ENCODE data around the gene CCDC40. TPM values are rescaled to one million over a fixed set of nuclear protein-coding genes. Genes with fewer than 3 reads are reported as not detected.

CCDC40 gene
- total and polyA plus RNA-seq, 2 of the 13 experiments (the other 11 are each of a cell fraction or from before 2014, with no cell fraction given): 4.1 to 5.5 TPM

- peak; percentile 90; the same call in 1 of the 2 replicates for TF ChIP-seq AHDC1 (CRISPR knock-in tag; IDR thresholded peaks at IDR 0.05; ENCODE audit: borderline replicate concordance)
- TF ChIP-seq NFYC (CRISPR knock-in tag; IDR thresholded peaks at IDR 0.05): no peak
- peak; percentile 85 for TF ChIP-seq DDIT3 (CRISPR knock-in tag; IDR thresholded peaks at IDR 0.05)
- TF ChIP-seq RXRB (CRISPR knock-in tag; IDR thresholded peaks at IDR 0.05; ENCODE audit: borderline replicate concordance): peak; percentile 97
- TF ChIP-seq THAP8 (CRISPR knock-in tag; IDR thresholded peaks at IDR 0.05; ENCODE audit: borderline replicate concordance): no peak
- no peak for TF ChIP-seq EHMT2 (IDR thresholded peaks at IDR 0.05; ENCODE audit: borderline replicate concordance, low read depth, low read length)
- peak; percentile 75 for TF ChIP-seq ZBTB26 (CRISPR knock-in tag; IDR thresholded peaks at IDR 0.05; ENCODE audit: borderline replicate concordance)
- TF ChIP-seq AHR (CRISPR knock-in tag; IDR thresholded peaks at IDR 0.05): peak; percentile 32; the same call in 1 of the 2 replicates
- TF ChIP-seq ZNF543 (CRISPR knock-in tag; IDR thresholded peaks at IDR 0.05): peak; percentile 96
- TF ChIP-seq ZNF639 (CRISPR knock-in tag; conservative IDR thresholded peaks at IDR 0.05): peak; percentile 95
- TF ChIP-seq ZNF678 (CRISPR knock-in tag; IDR thresholded peaks at IDR 0.05): peak; percentile 97
- TF ChIP-seq GTF2F1 (IDR thresholded peaks at IDR 0.05; ENCODE audit: low read length): peak; percentile 50; the same call in 1 of the 2 replicates
- peak; percentile 82 for TF ChIP-seq REL (CRISPR knock-in tag; conservative IDR thresholded peaks at IDR 0.05)
- TF ChIP-seq BRF2 (CRISPR knock-in tag; IDR thresholded peaks at IDR 0.05): peak; percentile 98
- peak; percentile 100 for TF ChIP-seq ZNF263 (CRISPR knock-in tag; IDR thresholded peaks at IDR 0.05)
- no peak; the same call in 1 of the 2 replicates for TF ChIP-seq IRX3 (CRISPR knock-in tag; IDR thresholded peaks at IDR 0.05; ENCODE audit: borderline replicate concordance, low read depth)
Observed at GRCh38 chr17:79993390-79994227, 42.8 kb upstream of the CCDC40 start (continued).
